GM21528 (cell line): ENCODE measurements around the gene SLC22A23.

Experiments
- ATAC-seq: cut with Tn5 transposase; IDR thresholded peaks from one replicate; pipeline ENCODE4 v1.9.1; 2021; ENCODE audit warnings: mild to moderate bottlenecking, moderate library complexity; ENCODE audit not compliant: unreplicated experiment, low FRiP score

The SLC22A23 gene

DNA sequence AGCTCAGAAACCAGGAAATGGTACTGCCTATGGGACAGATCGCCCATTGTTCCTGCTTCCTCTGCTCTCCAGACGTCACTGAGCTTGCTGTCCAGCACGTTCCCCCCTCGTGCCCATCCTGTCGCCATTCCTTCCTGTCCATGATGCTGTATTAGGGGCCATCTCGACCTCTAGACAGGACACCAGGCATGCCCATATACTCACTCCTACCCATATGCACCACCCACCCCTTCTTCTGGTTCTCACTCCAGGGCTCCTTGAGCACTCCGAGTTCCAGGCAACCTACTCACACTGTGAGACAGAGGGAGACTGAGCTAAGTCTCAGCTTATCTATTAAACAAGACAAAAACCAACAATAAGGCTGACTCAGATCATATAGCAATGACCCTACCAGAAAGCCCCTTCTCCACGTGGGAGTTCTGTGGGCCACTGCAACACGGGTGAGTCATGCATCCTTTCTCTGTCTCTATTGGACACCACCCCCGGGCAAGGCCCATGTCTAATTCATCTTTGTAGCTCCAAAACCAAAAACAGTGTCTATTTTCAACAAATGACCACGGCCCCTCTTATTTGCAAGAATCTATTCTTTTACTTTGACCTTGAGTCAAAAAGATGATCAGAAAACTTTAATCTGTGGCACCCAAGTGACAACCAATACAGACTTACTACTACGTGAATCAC lies 132.4 kb downstream of the SLC22A23 start:
- peak; percentile 60 for ATAC-seq

DNA sequence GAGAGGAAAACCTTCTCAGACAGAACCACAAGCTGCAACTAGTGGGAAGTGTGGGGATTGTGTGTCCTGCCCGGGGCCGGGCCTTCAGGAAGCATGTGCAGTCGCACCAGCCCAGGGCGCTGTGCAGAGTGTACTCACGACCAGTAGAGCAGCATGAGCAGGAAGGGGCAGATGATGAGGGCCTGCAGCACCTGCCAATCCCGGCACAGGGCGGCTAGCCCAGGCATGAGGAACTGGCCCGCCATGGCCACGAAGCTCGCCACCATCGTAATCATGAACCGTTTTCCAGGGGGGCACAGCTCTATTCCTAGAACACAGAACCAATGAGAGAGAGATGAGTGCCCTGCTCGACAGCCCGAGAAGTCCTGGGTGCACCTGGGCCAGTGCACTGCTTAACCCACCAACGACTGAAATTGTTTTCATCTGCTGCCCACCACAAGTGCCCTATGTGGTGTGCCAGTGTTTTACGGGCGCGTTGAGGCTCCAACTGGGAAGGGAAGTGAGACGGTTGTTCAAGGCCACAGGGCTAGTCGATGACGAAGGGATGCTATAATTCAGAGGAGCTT lies 133.1 kb downstream of the SLC22A23 start:
- no peak for ATAC-seq

DNA sequence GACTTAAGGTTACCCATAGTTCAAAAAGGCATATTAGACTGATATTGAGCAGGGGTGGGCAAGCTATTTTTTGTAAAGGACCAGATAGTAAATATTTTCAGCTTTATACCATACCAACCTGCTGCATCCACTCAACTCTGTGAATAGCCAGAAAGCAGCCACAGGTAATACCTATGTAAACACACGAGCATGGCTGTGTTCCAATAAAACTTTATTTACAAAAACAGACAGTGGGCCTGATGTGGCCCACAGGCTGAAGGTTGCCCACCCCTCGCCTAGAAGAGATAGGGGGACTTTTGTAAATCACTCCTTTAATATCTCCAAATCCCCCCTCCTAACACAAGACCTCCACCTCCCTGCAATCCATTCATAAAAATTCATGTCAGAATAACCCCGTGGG lies 133.7 kb downstream of the SLC22A23 start:
- no peak for ATAC-seq

GRCh38 chr6:3322366-3322890 lies 134.4 kb downstream of the SLC22A23 start:
- no peak for ATAC-seq

- ATAC-seq: no peak
These were observed 135.0 kb downstream of the SLC22A23 start for GRCh38 chr6:3321875-3322274.

- no peak for ATAC-seq
These were observed 135.8 kb downstream of the SLC22A23 start for GRCh38 chr6:3321042-3321441.

- no peak for ATAC-seq
These were observed 136.5 kb downstream of the SLC22A23 start for GRCh38 chr6:3320238-3320811.

DNA sequence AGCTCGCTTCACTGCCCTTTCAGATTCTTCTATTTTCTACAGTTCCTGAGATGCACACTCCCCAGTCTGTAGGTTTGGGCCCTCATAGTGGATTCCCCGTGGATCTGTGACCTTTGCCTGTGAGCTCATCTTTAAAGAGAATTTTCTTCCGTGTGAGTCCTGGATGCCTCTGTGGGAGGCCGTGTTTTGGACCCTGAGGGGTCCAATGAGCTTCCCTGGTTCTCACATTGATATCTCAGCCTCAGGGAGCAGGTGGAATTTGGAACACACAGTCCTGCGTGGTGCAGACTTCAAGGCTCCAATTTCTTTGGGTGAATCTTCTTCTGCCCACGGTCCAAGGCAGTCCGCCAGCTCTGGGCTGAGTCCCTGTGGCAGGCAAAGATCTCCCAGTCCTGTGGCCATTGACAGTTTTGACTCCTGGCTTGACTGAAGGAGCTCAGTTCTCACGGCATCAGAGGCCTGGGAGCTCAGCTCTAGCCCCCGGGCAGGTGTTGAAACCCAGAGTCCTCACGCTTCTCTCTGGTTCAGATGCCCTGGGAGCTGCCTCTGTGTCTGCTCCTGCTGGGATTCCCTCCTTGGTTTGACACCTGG lies 137.1 kb downstream of the SLC22A23 start:
- ATAC-seq: no peak

GRCh38 chr6:3318821-3319540 lies 137.9 kb downstream of the SLC22A23 start:
- no peak for ATAC-seq

DNA sequence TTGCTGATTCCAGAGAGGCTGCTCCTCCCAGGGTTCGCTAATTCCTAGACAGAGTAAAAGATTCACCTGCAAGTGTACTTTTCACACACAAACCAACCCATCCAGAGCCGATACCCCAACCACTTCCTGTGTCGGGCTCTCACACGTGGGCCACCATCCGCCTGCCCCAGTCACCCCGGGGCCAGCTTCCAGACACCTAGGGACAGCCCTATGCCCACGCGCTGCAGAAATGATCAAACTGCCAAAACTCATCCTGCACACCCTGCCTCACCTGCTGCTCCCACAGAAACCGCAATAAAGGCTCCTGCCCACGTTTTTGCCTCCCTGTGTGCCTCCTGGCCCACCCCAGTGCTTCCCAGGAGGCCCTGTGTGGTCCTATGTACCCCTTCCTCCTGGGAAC lies 138.6 kb downstream of the SLC22A23 start:
- ATAC-seq: no peak

DNA sequence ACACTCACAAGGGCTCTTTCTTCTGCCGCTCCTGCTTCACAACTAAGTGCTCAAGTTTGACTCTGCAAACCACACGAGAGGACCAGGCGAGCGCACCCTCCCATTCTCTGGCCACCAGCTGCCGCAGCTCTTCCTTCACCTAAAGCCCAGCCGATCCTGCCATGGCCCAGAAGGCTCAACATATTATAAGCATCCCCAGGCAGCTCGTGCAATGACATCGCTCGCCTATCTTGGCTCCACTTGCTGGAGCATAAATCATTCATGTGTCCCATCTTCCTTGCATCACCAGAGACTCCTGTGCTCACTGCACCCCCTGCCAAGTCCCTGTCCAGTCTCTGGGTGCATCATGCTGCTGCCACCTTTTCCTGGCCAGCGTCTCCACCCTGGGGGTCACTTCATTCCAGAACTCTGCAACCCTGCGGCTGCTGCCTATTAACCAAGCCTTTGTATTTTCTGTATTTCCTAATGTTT lies 139.1 kb downstream of the SLC22A23 start:
- ATAC-seq: no peak

DNA sequence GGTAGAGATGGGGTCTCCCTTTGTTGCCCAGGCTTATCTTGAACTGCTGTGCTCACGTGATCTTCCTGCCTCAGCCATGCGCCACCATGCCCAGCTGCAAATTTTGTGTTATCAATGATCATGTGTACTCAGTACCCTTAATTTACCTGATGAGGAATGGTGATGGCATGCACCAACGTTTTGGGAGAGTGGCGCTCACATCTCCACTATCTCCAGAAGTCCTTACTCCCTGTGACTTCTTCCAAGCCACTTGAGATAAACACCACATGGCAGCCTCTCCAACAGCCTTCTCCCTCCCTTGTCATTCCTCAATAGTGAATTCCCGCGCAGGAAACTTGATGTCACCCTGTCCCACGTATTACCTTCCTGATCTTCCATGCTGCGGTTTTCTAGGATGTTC lies 140.0 kb downstream of the SLC22A23 start:
- no peak for ATAC-seq

- no peak for ATAC-seq
These were observed 140.5 kb downstream of the SLC22A23 start for GRCh38 chr6:3316331-3316730.

DNA sequence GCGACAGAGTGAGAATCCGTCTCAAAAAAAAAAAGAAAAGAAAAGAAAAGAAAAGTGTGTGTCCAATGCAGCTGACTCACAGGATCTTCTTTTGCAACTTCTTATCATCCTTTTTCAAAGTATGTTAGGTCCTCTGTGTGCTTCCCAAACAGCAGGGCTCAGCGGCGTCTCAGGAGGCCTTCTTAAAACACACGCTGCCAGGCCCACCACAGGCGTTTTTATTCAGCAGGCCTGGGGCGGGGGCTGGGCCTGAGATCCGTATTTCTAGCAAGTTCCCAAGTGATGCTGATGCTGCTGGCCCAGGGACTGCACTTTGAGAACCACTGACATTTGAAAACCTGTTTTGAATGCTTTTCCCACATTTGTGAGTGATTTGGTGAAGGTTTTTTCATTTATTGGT lies 141.0 kb downstream of the SLC22A23 start:
- no peak for ATAC-seq

DNA sequence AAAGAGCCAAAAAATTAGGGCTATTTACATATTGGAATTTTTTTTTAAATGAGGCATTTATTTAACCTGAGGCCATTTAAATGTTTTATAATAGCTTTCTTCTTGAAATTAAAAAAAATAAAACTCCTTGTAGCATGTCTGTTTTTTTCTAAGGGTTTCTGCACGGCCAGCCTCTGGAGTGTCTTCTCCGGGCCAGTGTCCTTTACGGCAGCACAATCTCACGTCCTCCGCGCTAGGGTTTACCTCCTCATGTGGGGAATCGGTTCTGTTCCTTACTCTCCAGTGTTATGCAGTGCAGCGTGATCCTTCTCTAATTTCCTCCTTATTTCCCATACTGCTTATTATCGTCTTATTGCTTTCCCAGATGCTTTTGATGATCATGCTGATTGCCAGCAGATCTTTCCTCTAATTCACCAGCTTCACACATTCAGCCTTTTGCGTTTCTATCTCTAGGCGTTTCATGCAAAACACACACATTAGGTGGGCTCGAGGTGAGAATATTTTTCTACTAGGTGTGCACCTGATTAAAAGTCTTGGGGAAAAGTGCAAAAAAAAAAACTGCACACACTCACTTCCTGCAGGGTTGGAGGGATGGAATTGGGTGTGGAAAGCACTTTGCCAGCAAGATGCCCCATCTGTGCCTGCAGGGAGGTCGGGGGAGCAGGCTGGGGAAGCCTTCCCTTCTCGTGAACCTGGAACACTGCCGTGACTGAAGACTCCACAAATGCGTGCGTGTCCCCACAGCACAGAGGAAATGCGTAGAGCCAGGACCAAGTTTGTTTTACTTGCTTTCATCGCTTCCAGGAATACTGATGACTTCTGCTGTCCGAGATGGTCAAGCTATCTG lies 142.0 kb downstream of the SLC22A23 start:
- ATAC-seq: no peak

- ATAC-seq: no peak
These were observed 142.7 kb downstream of the SLC22A23 start for GRCh38 chr6:3314176-3314575.

DNA sequence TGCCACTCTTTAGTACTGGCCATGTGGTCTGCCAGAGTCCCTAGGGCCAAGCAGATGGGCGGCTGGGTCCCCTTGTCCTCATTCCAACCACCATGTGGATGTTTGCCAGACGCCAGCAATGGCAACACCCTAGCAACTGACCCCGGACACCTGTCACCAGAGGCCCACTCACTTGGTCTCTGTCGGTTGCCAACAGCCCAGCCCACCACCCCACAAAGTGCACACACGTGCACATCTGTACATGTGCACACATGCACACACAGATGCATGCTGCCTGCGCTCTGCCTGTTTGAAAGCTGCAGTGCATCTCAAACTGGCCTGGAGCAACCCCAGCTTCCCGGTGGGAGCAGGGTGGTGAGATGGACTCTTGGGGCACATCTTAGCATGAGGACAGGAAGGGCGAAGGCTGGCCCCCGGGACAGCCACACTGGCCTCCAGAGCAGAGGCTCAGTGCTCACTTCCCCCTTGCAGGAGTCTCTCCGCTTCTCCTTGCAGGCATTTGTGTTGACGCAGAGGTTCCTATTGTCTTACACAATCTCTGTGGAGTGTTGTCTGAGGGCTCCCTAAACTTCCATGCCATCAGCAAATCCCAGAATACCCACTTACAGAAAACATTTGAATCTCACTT lies 144.1 kb downstream of the SLC22A23 start:
- no peak for ATAC-seq

- no peak for ATAC-seq
These were observed 145.0 kb downstream of the SLC22A23 start for GRCh38 chr6:3311826-3312225.

DNA sequence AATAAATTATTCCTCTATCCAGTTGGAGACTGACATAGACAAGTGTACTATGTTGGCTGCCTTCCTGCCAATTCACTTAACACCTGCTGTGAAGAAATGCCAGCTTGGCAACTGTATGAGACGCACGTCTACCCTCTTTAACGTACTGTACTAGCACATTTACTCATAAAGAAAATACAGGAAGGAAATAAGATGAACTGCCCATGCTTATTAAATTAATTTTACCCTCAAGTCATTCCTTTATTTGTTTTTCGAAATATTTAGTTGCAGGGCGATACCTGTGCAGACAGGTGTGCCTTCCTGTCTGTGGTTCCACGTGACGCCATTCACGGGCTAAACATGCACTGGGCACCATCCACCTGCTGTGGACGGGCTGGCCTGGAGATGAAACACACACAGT lies 146.1 kb downstream of the SLC22A23 start:
- no peak for ATAC-seq
